OCI-LY7 (cell line): ENCODE results near the gene PLEKHA6.

Experiments
- EZH2phosphoT487 ChIP-seq: fragments of 200-600 bp; sonication (generic); IDR thresholded peaks from 2 replicates; pipeline ENCODE4 v1.6.1; 2018; ENCODE audit warnings: low read depth, borderline replicate concordance, mild to moderate bottlenecking, mixed run types, antibody characterized with exemption, low read length, moderate library complexity, mixed read lengths
- TF ChIP-seq, protein P1 (sequence below): fragments of 200-600 bp; sonication (generic); conservative IDR thresholded peaks from 2 replicates; pipeline ENCODE4 v1.5.1; 2014; ENCODE audit warnings: mild to moderate bottlenecking, antibody characterized with exemption, low read length, moderate library complexity, mixed read lengths

DNA sequence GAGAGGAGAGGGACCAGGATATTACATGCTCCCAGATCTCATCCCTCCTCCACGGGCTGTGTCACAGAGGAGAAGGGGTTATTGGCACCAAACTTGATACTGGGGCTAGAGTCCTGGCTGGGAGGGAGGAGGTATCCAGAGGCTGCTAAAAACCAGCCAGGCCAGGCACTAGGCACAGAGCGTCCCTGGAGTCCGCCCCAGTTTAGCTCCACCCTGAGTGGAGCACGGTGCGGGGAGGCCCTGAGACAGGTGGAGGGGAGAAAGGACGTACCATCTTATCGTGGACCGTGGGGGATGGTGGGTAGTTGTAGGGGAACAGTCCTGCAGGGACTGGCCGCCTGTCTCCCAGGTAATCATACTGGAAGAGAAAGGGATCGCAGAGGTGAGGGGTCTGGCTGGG, 103.2 kb downstream of the PLEKHA6 start:
- TF ChIP-seq, protein P1, sequence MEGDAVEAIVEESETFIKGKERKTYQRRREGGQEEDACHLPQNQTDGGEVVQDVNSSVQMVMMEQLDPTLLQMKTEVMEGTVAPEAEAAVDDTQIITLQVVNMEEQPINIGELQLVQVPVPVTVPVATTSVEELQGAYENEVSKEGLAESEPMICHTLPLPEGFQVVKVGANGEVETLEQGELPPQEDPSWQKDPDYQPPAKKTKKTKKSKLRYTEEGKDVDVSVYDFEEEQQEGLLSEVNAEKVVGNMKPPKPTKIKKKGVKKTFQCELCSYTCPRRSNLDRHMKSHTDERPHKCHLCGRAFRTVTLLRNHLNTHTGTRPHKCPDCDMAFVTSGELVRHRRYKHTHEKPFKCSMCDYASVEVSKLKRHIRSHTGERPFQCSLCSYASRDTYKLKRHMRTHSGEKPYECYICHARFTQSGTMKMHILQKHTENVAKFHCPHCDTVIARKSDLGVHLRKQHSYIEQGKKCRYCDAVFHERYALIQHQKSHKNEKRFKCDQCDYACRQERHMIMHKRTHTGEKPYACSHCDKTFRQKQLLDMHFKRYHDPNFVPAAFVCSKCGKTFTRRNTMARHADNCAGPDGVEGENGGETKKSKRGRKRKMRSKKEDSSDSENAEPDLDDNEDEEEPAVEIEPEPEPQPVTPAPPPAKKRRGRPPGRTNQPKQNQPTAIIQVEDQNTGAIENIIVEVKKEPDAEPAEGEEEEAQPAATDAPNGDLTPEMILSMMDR = no peak
- no peak for TF ChIP-seq EZH2phosphoT487
